K562 (cell line): ENCODE measurements around the gene UBE2D3. TPM values are rescaled to one million over a fixed set of nuclear protein-coding genes. Genes with fewer than 3 reads are reported as not detected.

Experiments used
- ATF7 ChIP-seq: fragments of 450-650 bp; IDR thresholded peaks from 2 replicates; pipeline ENCODE4 v1.7.1; 2014; ENCODE audit warnings: mild to moderate bottlenecking, moderate library complexity
- BCLAF1 ChIP-seq, 2 experiments: fragments of 450-650 bp in 1 of 2; IDR thresholded peaks; 2 replicates each; pipeline ENCODE4 v1.6.1; 2011 to 2017; ENCODE audit warnings: low read depth in 2 of 2, antibody characterized with exemption in 1 of 2, borderline replicate concordance in 1 of 2, low read length in 1 of 2, mild to moderate bottlenecking in 1 of 2, mixed read lengths in 1 of 2; ENCODE audit not compliant: control insufficient read depth in 1 of 2
- CHD4 ChIP-seq: fragments of 200-600 bp; sonication (generic); IDR thresholded peaks from 3 replicates; pipeline ENCODE4 v1.6.1; 2012; ENCODE audit warnings: low read depth, mild to moderate bottlenecking, mixed read lengths, low read length, inconsistent platforms; ENCODE audit not compliant: insufficient read depth, insufficient replicate concordance, poor library complexity, severe bottlenecking
- DNMT1 ChIP-seq: fragments of 450-650 bp; IDR thresholded peaks from 2 replicates; pipeline ENCODE4 v1.6.1; 2016; ENCODE audit warnings: antibody characterized with exemption, mild to moderate bottlenecking
- E2F8 ChIP-seq: fragments of 450-650 bp; IDR thresholded peaks from 2 replicates; pipeline ENCODE4 v1.7.1; 2018; ENCODE audit warnings: mild to moderate bottlenecking, low read depth; ENCODE audit not compliant: partially characterized antibody
- ERF ChIP-seq: fragments of 450-650 bp; formaldehyde crosslinking; IDR thresholded peaks from 2 replicates; pipeline ENCODE4 v1.4.0; 2020; ENCODE audit warnings: mild to moderate bottlenecking, mixed read lengths
- HOMEZ ChIP-seq: fragments of 250-450 bp; sonication (Bioruptor Pico); IDR thresholded peaks from 2 replicates; pipeline ENCODE4 v1.4.0; 2020; ENCODE audit warnings: mild to moderate bottlenecking, moderate library complexity
- KAT8 ChIP-seq: fragments of 450-650 bp; IDR thresholded peaks from 2 replicates; pipeline ENCODE4 v1.6.1; 2016; ENCODE audit warnings: low read depth, mild to moderate bottlenecking
- KLF13 ChIP-seq: fragments of 450-650 bp; IDR thresholded peaks from 2 replicates; pipeline ENCODE4 v1.6.1; 2016; ENCODE audit warnings: missing genetic modification characterization, low read depth, mild to moderate bottlenecking, missing compliant biosample characterization, moderate library complexity, borderline replicate concordance
- KLF6 ChIP-seq: fragments of 250-450 bp; sonication (Bioruptor Pico); IDR thresholded peaks from 2 replicates; pipeline ENCODE4 v1.4.0; 2020; ENCODE audit warnings: mild to moderate bottlenecking, moderate library complexity, borderline replicate concordance
- NFE2L1 ChIP-seq: fragments of 450-650 bp; IDR thresholded peaks from 2 replicates; pipeline ENCODE4 v1.6.1; 2016; ENCODE audit warnings: missing genetic modification characterization, low read depth, mild to moderate bottlenecking, missing compliant biosample characterization, moderate library complexity, borderline replicate concordance
- RBM39 ChIP-seq: fragments of 200-400 bp; formaldehyde crosslinking; optimal IDR thresholded peaks from 2 replicates; pipeline ENCODE3; 2018; ENCODE audit warnings: low read depth, low read length
- U2AF2 ChIP-seq: fragments of 200-400 bp; formaldehyde crosslinking; optimal IDR thresholded peaks from 2 replicates; pipeline ENCODE3; 2017; ENCODE audit warnings: low read depth, mild to moderate bottlenecking, low read length
- UBTF ChIP-seq, 2 experiments: IDR thresholded peaks; 2 replicates each; pipeline ENCODE4 v1.6.1; 2012; ENCODE audit warnings: improper control_type of control experiment in 2 of 2, low read depth in 2 of 2, low read length in 2 of 2, borderline replicate concordance in 1 of 2
- ZNF175 ChIP-seq: fragments of 200-800 bp; sonication (Bioruptor generic); IDR thresholded peaks from 2 replicates; pipeline ENCODE4 v1.6.1; 2016; ENCODE audit warnings: low read depth, mild to moderate bottlenecking, missing genetic modification characterization, missing compliant biosample characterization
- ZNF561 ChIP-seq: fragments of 450-650 bp; formaldehyde crosslinking; conservative IDR thresholded peaks from 2 replicates; pipeline ENCODE4 v1.4.0; 2020; ENCODE audit warnings: mild to moderate bottlenecking, moderate library complexity
- ZNF717 ChIP-seq: fragments of 250-450 bp; sonication (Bioruptor Pico); IDR thresholded peaks from 2 replicates; pipeline ENCODE4 v1.5.0; 2021
- polyA plus RNA-seq, 8 experiments: library from polyadenylated mRNA; depleted of rRNA in 4 of 8; stranded (reverse) in 5 of 8; unstranded in 3 of 8; fragments of >200 nt; fragmentation: Nextera tagmentation in 2 of 8; fragmentation: Illumina TruSeq in 1 of 8; extraction: Ambion mirVana in 2 of 8; extraction: Trizol in 1 of 8; gene quantifications; 2 replicates each; pipeline versions ENCODE4 v1.2.1 to v1.2.3, GENCODE V29; 2011 to 2014; ENCODE audit warnings: inconsistent platforms in 1 of 8, missing spikeins in 1 of 8
- total RNA-seq, 7 experiments: library from RNA; depleted of rRNA in 6 of 7; stranded (reverse); fragments of >200 nt in 6 of 7; fragmentation: Illumina TruSeq in 2 of 7; extraction: Trizol in 2 of 7; gene quantifications; 2 replicates each; pipeline versions ENCODE4 v1.2.1 to v1.2.3, GENCODE V29; 2011 to 2021; ENCODE audit warnings: low replicate concordance in 1 of 7

Gene UBE2D3
- total and polyA plus RNA-seq, 9 of the 15 experiments (the other 6 are each of a cell fraction or from before 2014, with no cell fraction given), result 191 to 618 (median 292) TPM

- no peak for TF ChIP-seq CHD4
- no peak for TF ChIP-seq RBM39
- no peak for TF ChIP-seq BCLAF1 (IDR thresholded peaks at IDR 0.05; ENCODE audit: borderline replicate concordance in 1 of 2, control insufficient read depth in 1 of 2, low read depth in 2 of 2, low read length in 1 of 2)
- TF ChIP-seq KLF13 (tag), result no peak
- no peak for TF ChIP-seq ATF7
- TF ChIP-seq E2F8, result no peak
- TF ChIP-seq DNMT1, result no peak
- no peak for TF ChIP-seq ZNF175 (CRISPR knock-in tag)
- no peak for TF ChIP-seq ZNF717
- TF ChIP-seq KAT8, result no peak
- no peak for TF ChIP-seq U2AF2
- TF ChIP-seq ZNF561 (CRISPR knock-in tag), result no peak
- no peak for TF ChIP-seq HOMEZ (CRISPR knock-in tag)
- no peak for TF ChIP-seq NFE2L1 (tag)
- no peak for TF ChIP-seq KLF6 (CRISPR knock-in tag)
- TF ChIP-seq ERF (CRISPR knock-in tag), result no peak
- TF ChIP-seq UBTF (IDR thresholded peaks at IDR 0.05; ENCODE audit: borderline replicate concordance in 1 of 2, low read depth in 2 of 2, low read length in 2 of 2), result peak in 1 of 2 experiments; percentile 56; a peak in 1 of 4 replicates
Observed at GRCh38 chr4:102760645-102761295, 66.6 kb downstream of the UBE2D3 start, which contains the start of gene MANBA (continued).
